WTC11 (cell line): Measurements from ENCODE around the gene NDUFA12. TPM values are rescaled to one million over a fixed set of nuclear protein-coding genes. Genes with fewer than 3 reads are reported as not detected.

ENCODE experiments used
- ATAC-seq: fragments of 200-7000 bp; cut with Tn5 transposase; 2 replicates; pipeline ENCODE4 v1.10.0; 2021; ENCODE audit warnings: mild to moderate bottlenecking, moderate library complexity
- CTCF ChIA-PET: fragments of 300-600 bp; sonication (Branson Sonifier 250); formaldehyde crosslinking; loops from one replicate; lab custom pipeline; 2021; ENCODE audit warnings: antibody characterized with exemption; lab: Charles Lee
- POLR2A ChIA-PET: fragments of 350-600 bp; sonication (Branson Sonifier 250); formaldehyde crosslinking; loops from one replicate; lab custom pipeline; 2021; ENCODE audit warnings: antibody characterized with exemption; lab: Charles Lee
- DNase-seq: peaks from one replicate; pipeline ENCODE4 v3.0.0; 2021; ENCODE audit warnings: low spot score
- H3K27ac Mint-ChIP-seq: 2 replicates; pipeline ENCODE4 v1.8.0; 2021; ENCODE audit warnings: mixed read lengths
- H3K27me3 Mint-ChIP-seq: 2 replicates; pipeline ENCODE4 v1.8.0; 2021; ENCODE audit warnings: low read depth, mild to moderate bottlenecking, moderate library complexity, mixed read lengths
- H3K36me3 Mint-ChIP-seq: 2 replicates; pipeline ENCODE4 v1.8.0; 2021; ENCODE audit warnings: mixed read lengths
- H3K4me1 Mint-ChIP-seq: 2 replicates; pipeline ENCODE4 v1.8.0; 2022; ENCODE audit warnings: mixed read lengths
- H3K4me3 Mint-ChIP-seq: 2 replicates; pipeline ENCODE4 v1.8.0; 2021; ENCODE audit warnings: mild to moderate bottlenecking, moderate library complexity, mixed read lengths
- H3K9me3 Mint-ChIP-seq: 2 replicates; pipeline ENCODE4 v1.8.0; 2021; ENCODE audit warnings: mixed read lengths
- ESRRA ChIP-seq: sonication (generic); formaldehyde crosslinking; IDR thresholded peaks from 2 replicates; pipeline ENCODE4 v1.8.1; 2022; ENCODE audit warnings: mild to moderate bottlenecking, missing genetic modification reagents, borderline replicate concordance
- JAZF1 ChIP-seq: fragments of 250-450 bp; sonication (Bioruptor Pico); IDR thresholded peaks from 2 replicates; pipeline ENCODE4 v1.9.0; 2021; ENCODE audit warnings: moderate library complexity, mild to moderate bottlenecking, inconsistent platforms
- NFYB ChIP-seq: sonication (generic); formaldehyde crosslinking; conservative IDR thresholded peaks from 2 replicates; pipeline ENCODE4 v1.8.0; 2022; ENCODE audit warnings: low read depth, missing genetic modification reagents
- NR1H2 ChIP-seq: sonication (generic); formaldehyde crosslinking; IDR thresholded peaks from 2 replicates; pipeline ENCODE4 v1.9.0; 2021; ENCODE audit warnings: mild to moderate bottlenecking, moderate library complexity, missing genetic modification reagents
- RORB ChIP-seq: fragments of 250-450 bp; sonication (Bioruptor Pico); IDR thresholded peaks from 2 replicates; pipeline ENCODE4 v1.9.0; 2021; ENCODE audit warnings: mild to moderate bottlenecking
- TEAD1 ChIP-seq: sonication (generic); formaldehyde crosslinking; IDR thresholded peaks from 2 replicates; pipeline ENCODE4 v1.8.0; 2022; ENCODE audit warnings: mild to moderate bottlenecking, missing genetic modification reagents
- TP53 ChIP-seq: sonication (generic); formaldehyde crosslinking; IDR thresholded peaks from 2 replicates; pipeline ENCODE4 v1.8.1; 2023; ENCODE audit warnings: mild to moderate bottlenecking, missing genetic modification reagents
- ZNF396 ChIP-seq: fragments of 250-450 bp; sonication (Bioruptor Pico); IDR thresholded peaks from 2 replicates; pipeline ENCODE4 v1.8.0; 2021; ENCODE audit warnings: mild to moderate bottlenecking, moderate library complexity, borderline replicate concordance
- total RNA-seq: library from RNA; stranded (reverse); gene quantifications from 3 replicates; pipeline ENCODE4 v1.2.3, GENCODE V29; 2021
- TF ChIP-seq, protein P1 (sequence below): sonication (generic); formaldehyde crosslinking; IDR thresholded peaks from 2 replicates; pipeline ENCODE4 v1.8.1; 2023; ENCODE audit warnings: mild to moderate bottlenecking, missing genetic modification reagents, borderline replicate concordance
- TF ChIP-seq, protein P2 (sequence below): fragments of 250-450 bp; sonication (Bioruptor Pico); IDR thresholded peaks from 2 replicates; pipeline ENCODE4 v1.9.0; 2021; ENCODE audit warnings: mild to moderate bottlenecking, borderline replicate concordance
- TF ChIP-seq, protein P3 (sequence below): sonication (generic); formaldehyde crosslinking; IDR thresholded peaks from 2 replicates; pipeline ENCODE4 v1.8.1; 2022; ENCODE audit warnings: mild to moderate bottlenecking, moderate library complexity, missing genetic modification reagents
- TF ChIP-seq, protein P4 (sequence below): fragments of 250-450 bp; sonication (Bioruptor Pico); IDR thresholded peaks from 2 replicates; pipeline ENCODE4 v1.9.0; 2021; ENCODE audit warnings: mild to moderate bottlenecking

Gene NDUFA12
- total RNA-seq, 1 experiment from 2014 or later, result 87.3 TPM

DNA sequence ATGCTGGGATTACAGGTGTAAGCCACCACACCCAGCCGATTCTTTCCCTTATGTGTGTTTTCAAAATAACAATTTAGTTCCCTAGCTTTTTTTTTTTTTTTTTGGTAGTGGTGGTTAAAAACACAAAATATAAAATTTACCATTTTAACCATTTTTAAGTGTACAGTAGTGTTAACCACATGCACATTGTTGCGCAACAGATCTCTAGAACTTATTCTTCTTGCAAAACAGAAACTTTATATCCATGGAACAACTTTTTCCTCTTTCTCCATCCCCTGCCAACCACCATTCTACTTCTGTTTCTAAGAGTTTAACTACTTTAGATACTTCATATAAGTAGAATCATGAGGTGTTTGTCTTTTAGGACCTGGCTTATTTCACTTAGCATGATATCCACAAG, 1.1 kb upstream of the NDUFA12 start:
- no peak for ATAC-seq
- TF ChIP-seq TP53 (CRISPR knock-in tag) (no peak), ZNF396 (CRISPR knock-in tag) (no peak), RORB (no peak), NFYB (CRISPR knock-in tag) (no peak)
- TF ChIP-seq, protein P1, sequence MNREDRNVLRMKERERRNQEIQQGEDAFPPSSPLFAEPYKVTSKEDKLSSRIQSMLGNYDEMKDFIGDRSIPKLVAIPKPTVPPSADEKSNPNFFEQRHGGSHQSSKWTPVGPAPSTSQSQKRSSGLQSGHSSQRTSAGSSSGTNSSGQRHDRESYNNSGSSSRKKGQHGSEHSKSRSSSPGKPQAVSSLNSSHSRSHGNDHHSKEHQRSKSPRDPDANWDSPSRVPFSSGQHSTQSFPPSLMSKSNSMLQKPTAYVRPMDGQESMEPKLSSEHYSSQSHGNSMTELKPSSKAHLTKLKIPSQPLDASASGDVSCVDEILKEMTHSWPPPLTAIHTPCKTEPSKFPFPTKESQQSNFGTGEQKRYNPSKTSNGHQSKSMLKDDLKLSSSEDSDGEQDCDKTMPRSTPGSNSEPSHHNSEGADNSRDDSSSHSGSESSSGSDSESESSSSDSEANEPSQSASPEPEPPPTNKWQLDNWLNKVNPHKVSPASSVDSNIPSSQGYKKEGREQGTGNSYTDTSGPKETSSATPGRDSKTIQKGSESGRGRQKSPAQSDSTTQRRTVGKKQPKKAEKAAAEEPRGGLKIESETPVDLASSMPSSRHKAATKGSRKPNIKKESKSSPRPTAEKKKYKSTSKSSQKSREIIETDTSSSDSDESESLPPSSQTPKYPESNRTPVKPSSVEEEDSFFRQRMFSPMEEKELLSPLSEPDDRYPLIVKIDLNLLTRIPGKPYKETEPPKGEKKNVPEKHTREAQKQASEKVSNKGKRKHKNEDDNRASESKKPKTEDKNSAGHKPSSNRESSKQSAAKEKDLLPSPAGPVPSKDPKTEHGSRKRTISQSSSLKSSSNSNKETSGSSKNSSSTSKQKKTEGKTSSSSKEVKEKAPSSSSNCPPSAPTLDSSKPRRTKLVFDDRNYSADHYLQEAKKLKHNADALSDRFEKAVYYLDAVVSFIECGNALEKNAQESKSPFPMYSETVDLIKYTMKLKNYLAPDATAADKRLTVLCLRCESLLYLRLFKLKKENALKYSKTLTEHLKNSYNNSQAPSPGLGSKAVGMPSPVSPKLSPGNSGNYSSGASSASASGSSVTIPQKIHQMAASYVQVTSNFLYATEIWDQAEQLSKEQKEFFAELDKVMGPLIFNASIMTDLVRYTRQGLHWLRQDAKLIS (CRISPR knock-in tag), result no peak
- TF ChIP-seq, protein P2, sequence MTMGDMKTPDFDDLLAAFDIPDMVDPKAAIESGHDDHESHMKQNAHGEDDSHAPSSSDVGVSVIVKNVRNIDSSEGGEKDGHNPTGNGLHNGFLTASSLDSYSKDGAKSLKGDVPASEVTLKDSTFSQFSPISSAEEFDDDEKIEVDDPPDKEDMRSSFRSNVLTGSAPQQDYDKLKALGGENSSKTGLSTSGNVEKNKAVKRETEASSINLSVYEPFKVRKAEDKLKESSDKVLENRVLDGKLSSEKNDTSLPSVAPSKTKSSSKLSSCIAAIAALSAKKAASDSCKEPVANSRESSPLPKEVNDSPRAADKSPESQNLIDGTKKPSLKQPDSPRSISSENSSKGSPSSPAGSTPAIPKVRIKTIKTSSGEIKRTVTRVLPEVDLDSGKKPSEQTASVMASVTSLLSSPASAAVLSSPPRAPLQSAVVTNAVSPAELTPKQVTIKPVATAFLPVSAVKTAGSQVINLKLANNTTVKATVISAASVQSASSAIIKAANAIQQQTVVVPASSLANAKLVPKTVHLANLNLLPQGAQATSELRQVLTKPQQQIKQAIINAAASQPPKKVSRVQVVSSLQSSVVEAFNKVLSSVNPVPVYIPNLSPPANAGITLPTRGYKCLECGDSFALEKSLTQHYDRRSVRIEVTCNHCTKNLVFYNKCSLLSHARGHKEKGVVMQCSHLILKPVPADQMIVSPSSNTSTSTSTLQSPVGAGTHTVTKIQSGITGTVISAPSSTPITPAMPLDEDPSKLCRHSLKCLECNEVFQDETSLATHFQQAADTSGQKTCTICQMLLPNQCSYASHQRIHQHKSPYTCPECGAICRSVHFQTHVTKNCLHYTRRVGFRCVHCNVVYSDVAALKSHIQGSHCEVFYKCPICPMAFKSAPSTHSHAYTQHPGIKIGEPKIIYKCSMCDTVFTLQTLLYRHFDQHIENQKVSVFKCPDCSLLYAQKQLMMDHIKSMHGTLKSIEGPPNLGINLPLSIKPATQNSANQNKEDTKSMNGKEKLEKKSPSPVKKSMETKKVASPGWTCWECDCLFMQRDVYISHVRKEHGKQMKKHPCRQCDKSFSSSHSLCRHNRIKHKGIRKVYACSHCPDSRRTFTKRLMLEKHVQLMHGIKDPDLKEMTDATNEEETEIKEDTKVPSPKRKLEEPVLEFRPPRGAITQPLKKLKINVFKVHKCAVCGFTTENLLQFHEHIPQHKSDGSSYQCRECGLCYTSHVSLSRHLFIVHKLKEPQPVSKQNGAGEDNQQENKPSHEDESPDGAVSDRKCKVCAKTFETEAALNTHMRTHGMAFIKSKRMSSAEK (CRISPR knock-in tag), result no peak
- TF ChIP-seq, protein P3, sequence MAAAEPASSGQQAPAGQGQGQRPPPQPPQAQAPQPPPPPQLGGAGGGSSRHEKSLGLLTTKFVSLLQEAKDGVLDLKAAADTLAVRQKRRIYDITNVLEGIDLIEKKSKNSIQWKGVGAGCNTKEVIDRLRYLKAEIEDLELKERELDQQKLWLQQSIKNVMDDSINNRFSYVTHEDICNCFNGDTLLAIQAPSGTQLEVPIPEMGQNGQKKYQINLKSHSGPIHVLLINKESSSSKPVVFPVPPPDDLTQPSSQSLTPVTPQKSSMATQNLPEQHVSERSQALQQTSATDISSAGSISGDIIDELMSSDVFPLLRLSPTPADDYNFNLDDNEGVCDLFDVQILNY, result no peak
- TF ChIP-seq, protein P4, sequence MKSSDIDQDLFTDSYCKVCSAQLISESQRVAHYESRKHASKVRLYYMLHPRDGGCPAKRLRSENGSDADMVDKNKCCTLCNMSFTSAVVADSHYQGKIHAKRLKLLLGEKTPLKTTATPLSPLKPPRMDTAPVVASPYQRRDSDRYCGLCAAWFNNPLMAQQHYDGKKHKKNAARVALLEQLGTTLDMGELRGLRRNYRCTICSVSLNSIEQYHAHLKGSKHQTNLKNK (CRISPR knock-in tag), result no peak
- no peaks in the 10 kb centered on the region; the same call in 1 of the 2 replicates for H3K27me3 Mint-ChIP-seq

DNA sequence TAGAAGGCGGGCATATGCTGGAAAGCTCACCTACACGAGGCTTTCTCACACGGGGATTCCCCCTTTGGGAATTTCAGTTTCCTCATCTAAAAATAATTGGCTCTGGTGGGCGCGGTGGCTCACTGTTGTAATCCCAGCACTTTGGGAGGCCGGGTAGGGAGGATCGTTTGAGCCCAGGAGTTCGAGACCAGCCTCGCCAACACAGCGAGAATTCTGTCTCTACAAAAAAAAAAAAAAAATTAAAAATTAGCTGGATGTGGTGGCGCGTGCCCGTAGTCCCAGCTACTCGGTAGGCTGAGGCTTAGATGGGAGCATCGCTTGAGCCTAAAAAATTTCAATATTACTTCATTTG, 400 bp upstream of the NDUFA12 start:
- H3K27me3 Mint-ChIP-seq, result no peaks in the 10 kb centered on the region
- peak overlapping the region; percentile 95 for H3K4me3 Mint-ChIP-seq
- H3K9me3 Mint-ChIP-seq, result peaks cover 14% of the 10 kb centered on the region
- CTCF ChIA-PET, result interaction anchor here (0.6 to 1.4 kb wide), 5 partner anchors 11 to 893 kb away, joined by 3 to 5 read pairs (median 4); no protein-coding TSS in a partner anchor
- peaks cover 12% of the 10 kb centered on the region for H3K4me1 Mint-ChIP-seq
- peaks cover 8% of the 10 kb centered on the region for H3K36me3 Mint-ChIP-seq
- POLR2A ChIA-PET, result interaction anchor here (0.7 to 1.5 kb wide), 11 partner anchors 9 to 331 kb away, joined by 3 to 8 read pairs (median 4); partner anchors contain the start of genes FGD6, NR2C1 and VEZT
- no peak for TF ChIP-seq NR1H2 (CRISPR knock-in tag)
- peak overlapping the region; percentile 96 for H3K27ac Mint-ChIP-seq
- DNase-seq (no peak), ATAC-seq (no peak)

More for the DNA sequence above, 1.1 kb upstream of the NDUFA12 start:
- DNase-seq, result no peak
- Mint-ChIP-seq H3K4me3 (no peak overlapping the region), H3K36me3 (peaks cover 8% of the 10 kb centered on the region), H3K4me1 (peaks cover 5% of the 10 kb centered on the region), H3K9me3 (peaks cover 19% of the 10 kb centered on the region), H3K27ac (no peak overlapping the region)
- CTCF ChIA-PET, result interaction anchor here (1.4 kb wide), 1 partner anchor 10 kb away, joined by 4 read pairs; no protein-coding TSS in a partner anchor
- POLR2A ChIA-PET, result interaction anchor here (1.2 kb wide), 1 partner anchor 31 kb away, joined by 4 read pairs; no protein-coding TSS in a partner anchor

DNA sequence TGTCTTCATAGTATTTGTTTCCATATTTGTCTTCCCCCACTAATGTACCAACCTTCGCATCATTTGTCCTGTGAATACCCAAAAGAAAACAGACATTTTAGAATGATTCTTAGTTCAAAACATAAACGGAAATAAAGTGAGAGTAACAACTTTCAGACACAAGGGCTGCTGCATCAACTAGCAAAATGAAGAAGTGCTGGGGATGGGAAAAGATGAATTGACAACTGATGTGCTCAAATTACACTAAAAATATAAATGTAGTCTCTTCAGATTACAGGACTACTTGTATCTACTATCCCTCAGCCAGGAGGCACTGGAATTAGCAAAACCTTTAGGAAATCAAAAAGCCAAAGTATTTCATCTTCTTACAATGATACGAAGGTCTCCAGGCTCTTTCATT, 743 bp downstream of the NDUFA12 start:
- H3K36me3 Mint-ChIP-seq, result peaks cover 6% of the 10 kb centered on the region; the same call in 1 of the 2 replicates
- H3K4me3 Mint-ChIP-seq, result peak overlapping the region; percentile 95
- H3K27me3 Mint-ChIP-seq, result no peaks in the 10 kb centered on the region
- peak overlapping the region; percentile 96 for H3K27ac Mint-ChIP-seq
- H3K9me3 Mint-ChIP-seq, result peaks cover 11% of the 10 kb centered on the region; the same call in 1 of the 2 replicates
- POLR2A ChIA-PET, result interaction anchor here (0.5 to 1.5 kb wide), 5 partner anchors 13 to 185 kb away, joined by 3 to 8 read pairs (median 5); partner anchors contain the start of gene NR2C1
- TF ChIP-seq TEAD1 (CRISPR knock-in tag) (no peak), JAZF1 (CRISPR knock-in tag) (no peak), ESRRA (no peak)
- TF ChIP-seq, protein P2 (CRISPR knock-in tag), result no peak
- ATAC-seq, result no peak
- peaks cover 17% of the 10 kb centered on the region for H3K4me1 Mint-ChIP-seq
- no peak for DNase-seq
- CTCF ChIA-PET, result interaction anchor here (1.3 kb wide), 1 partner anchor 63 kb away, joined by 5 read pairs; no protein-coding TSS in a partner anchor
